ENCODE measurements around the gene RNF151. TPM values are rescaled to one million over a fixed set of nuclear protein-coding genes. Genes with fewer than 3 reads are reported as not detected.

The RNF151 gene
- total and polyA plus RNA-seq, 2 of the 13 experiments (the other 11 are each of a cell fraction or from before 2014, with no cell fraction given): not detected

- TF ChIP-seq PATZ1 (CRISPR knock-in tag; IDR thresholded peaks at IDR 0.05) (peak; percentile 32; the same call in 1 of the 2 replicates), ZNF484 (CRISPR knock-in tag; IDR thresholded peaks at IDR 0.05; ENCODE audit: borderline replicate concordance, low read depth) (no peak), ZBTB26 (CRISPR knock-in tag; IDR thresholded peaks at IDR 0.05; ENCODE audit: borderline replicate concordance) (no peak), ZEB1 (IDR thresholded peaks at IDR 0.05; ENCODE audit: insufficient replicate concordance, low read depth) (no peak), PHF21A (CRISPR knock-in tag; IDR thresholded peaks at IDR 0.05) (peak; percentile 14; the same call in 1 of the 2 replicates), ZNF704 (CRISPR knock-in tag; IDR thresholded peaks at IDR 0.05; ENCODE audit: borderline replicate concordance) (no peak), SNAPC2 (CRISPR knock-in tag; IDR thresholded peaks at IDR 0.05) (no peak), HIC2 (CRISPR knock-in tag; IDR thresholded peaks at IDR 0.05; ENCODE audit: low read depth) (no peak), ISX (CRISPR knock-in tag; conservative IDR thresholded peaks at IDR 0.05) (no peak), TCF12 (IDR thresholded peaks at IDR 0.05) (no peak), TCF12 (CRISPR knock-in tag; IDR thresholded peaks at IDR 0.05) (no peak), PBX3 (CRISPR knock-in tag; IDR thresholded peaks at IDR 0.05; ENCODE audit: borderline replicate concordance) (no peak), TFDP2 (CRISPR knock-in tag; IDR thresholded peaks at IDR 0.05) (no peak), CBX5 (CRISPR knock-in tag; IDR thresholded peaks at IDR 0.05; ENCODE audit: borderline replicate concordance) (no peak), ZNF775 (CRISPR knock-in tag; IDR thresholded peaks at IDR 0.05; ENCODE audit: borderline replicate concordance) (no peak), ZMYM4 (CRISPR knock-in tag; IDR thresholded peaks at IDR 0.05) (no peak), KAT8 (CRISPR knock-in tag; IDR thresholded peaks at IDR 0.05) (peak; percentile 34; the same call in 1 of the 2 replicates), TAF1 (CRISPR knock-in tag; IDR thresholded peaks at IDR 0.05) (no peak), NCOA2 (CRISPR knock-in tag; IDR thresholded peaks at IDR 0.05) (0 out of 2 replicates have a peak, but pooled peaks have one; percentile 19)
These were observed 48.7 kb downstream of the RNF151 start (continued) for GRCh38 chr16:2015117-2015946.

All from HepG2 (cell line).